GM23338 (cell line): ENCODE results near the gene TCP10L. TPM values are rescaled to one million over a fixed set of nuclear protein-coding genes. Genes with fewer than 3 reads are reported as not detected.

Experiments
- ATAC-seq: fragments of 200-7000 bp; cut with Tn5 transposase; 3 replicates; pipeline ENCODE4 v1.9.1; 2020
- DNase-seq: peaks from one replicate; pipeline ENCODE4 v3.0.0-alpha.2; 2015; ENCODE audit warnings: low spot score
- H2AFZ ChIP-seq: fragments of 200-600 bp; sonication (generic); 2 replicates; pipeline ENCODE4 v1.8.0; 2016; ENCODE audit warnings: antibody characterized with exemption, mild to moderate bottlenecking, moderate library complexity
- H3F3A ChIP-seq: fragments of 200-600 bp; sonication (generic); replicated peaks from 2 replicates; pipeline ENCODE4 v1.8.0; 2017; ENCODE audit warnings: antibody characterized with exemption, mixed run types, low read depth
- H3K27ac ChIP-seq: fragments of 200-600 bp; sonication (generic); 2 replicates; pipeline ENCODE4 v1.6.1; 2016; ENCODE audit warnings: low read depth
- H3K27me3 ChIP-seq: fragments of 200-600 bp; sonication (generic); 2 replicates; pipeline ENCODE4 v1.8.0; 2016; ENCODE audit warnings: mild to moderate bottlenecking, mixed run types, moderate library complexity; ENCODE audit not compliant: insufficient read depth
- H3K36me3 ChIP-seq: fragments of 200-600 bp; sonication (generic); 2 replicates; pipeline ENCODE4 v1.8.0; 2016; ENCODE audit warnings: mild to moderate bottlenecking; ENCODE audit not compliant: insufficient read depth
- H3K4me1 ChIP-seq: fragments of 200-600 bp; sonication (generic); 2 replicates; pipeline ENCODE4 v1.8.0; 2016; ENCODE audit warnings: mild to moderate bottlenecking, moderate library complexity; ENCODE audit not compliant: insufficient read depth
- H3K4me2 ChIP-seq: fragments of 200-600 bp; sonication (generic); 2 replicates; pipeline ENCODE4 v1.7.1; 2017; ENCODE audit warnings: mixed run types
- H3K4me3 ChIP-seq: fragments of 200-600 bp; sonication (generic); 2 replicates; pipeline ENCODE4 v1.6.1; 2016; ENCODE audit warnings: mixed run types
- H3K79me2 ChIP-seq: fragments of 200-600 bp; sonication (generic); replicated peaks from 2 replicates; pipeline ENCODE4 v1.8.0; 2017; ENCODE audit warnings: mild to moderate bottlenecking; ENCODE audit not compliant: insufficient read depth
- H3K9me2 ChIP-seq: fragments of 200-600 bp; sonication (generic); 2 replicates; pipeline ENCODE4 v1.8.0; 2017; ENCODE audit not compliant: insufficient read depth
- H4K20me1 ChIP-seq: fragments of 200-600 bp; sonication (generic); replicated peaks from 2 replicates; pipeline ENCODE4 v1.8.0; 2017; ENCODE audit warnings: mild to moderate bottlenecking; ENCODE audit not compliant: insufficient read depth
- H3K27ac Mint-ChIP-seq: 2 replicates; pipeline ENCODE4 v1.8.0; 2020; ENCODE audit warnings: inconsistent platforms, mild to moderate bottlenecking, moderate library complexity, mixed read lengths
- H3K27me3 Mint-ChIP-seq: 3 replicates; pipeline ENCODE4 v1.8.0; 2022; ENCODE audit warnings: low read depth, mild to moderate bottlenecking, moderate library complexity, mixed read lengths, inconsistent platforms; ENCODE audit not compliant: insufficient read depth, poor library complexity
- H3K36me3 Mint-ChIP-seq: 3 replicates; pipeline ENCODE4 v1.8.0; 2021; ENCODE audit warnings: low read depth, mild to moderate bottlenecking, inconsistent platforms, moderate library complexity, mixed read lengths
- H3K4me1 Mint-ChIP-seq: 3 replicates; pipeline ENCODE4 v1.8.0; 2020; ENCODE audit warnings: mild to moderate bottlenecking, inconsistent platforms, mixed read lengths
- H3K4me3 Mint-ChIP-seq: 3 replicates; pipeline ENCODE4 v1.8.0; 2021; ENCODE audit warnings: moderate library complexity, mild to moderate bottlenecking, inconsistent platforms, mixed read lengths
- H3K9me3 Mint-ChIP-seq: 3 replicates; pipeline ENCODE4 v1.8.0; 2020; ENCODE audit warnings: moderate library complexity, mild to moderate bottlenecking, inconsistent platforms, mixed read lengths
- EZH2 ChIP-seq: fragments of 200-600 bp; sonication (generic); IDR thresholded peaks from one replicate; pipeline ENCODE4 v1.8.0; 2017; ENCODE audit warnings: antibody characterized with exemption, mild to moderate bottlenecking, low read depth; ENCODE audit not compliant: unreplicated experiment
- NANOG ChIP-seq: IDR thresholded peaks from 2 replicates; pipeline ENCODE4 v1.6.1; 2016; ENCODE audit warnings: antibody characterized with exemption, borderline replicate concordance
- POLR2AphosphoS5 ChIP-seq: IDR thresholded peaks from 2 replicates; pipeline ENCODE4 v1.6.1; 2016; ENCODE audit warnings: antibody characterized with exemption, low read depth
- STAT1 ChIP-seq: IDR thresholded peaks from one replicate; pipeline ENCODE4 v1.6.1; 2016; ENCODE audit warnings: antibody characterized with exemption; ENCODE audit not compliant: unreplicated experiment
- ZNF114 ChIP-seq: fragments of 250-450 bp; sonication (Bioruptor Pico); IDR thresholded peaks from 2 replicates; pipeline ENCODE4 v1.5.0; 2020; ENCODE audit warnings: mild to moderate bottlenecking, moderate library complexity
- ZNF331 ChIP-seq: fragments of 250-450 bp; sonication (Bioruptor Pico); IDR thresholded peaks from 2 replicates; pipeline ENCODE4 v1.5.0; 2020; ENCODE audit warnings: low read depth, mild to moderate bottlenecking, moderate library complexity
- polyA plus RNA-seq: library from polyadenylated mRNA; unstranded; fragments of >200 nt; fragmentation: Nextera tagmentation; extraction: Ambion mirVana; gene quantifications from 2 replicates; pipeline ENCODE4 v1.2.1, GENCODE V29; 2016
- total RNA-seq: library from RNA; depleted of rRNA; stranded (reverse); fragments of >200 nt; shearing (Covaris generic); gene quantifications from 2 replicates; pipeline ENCODE4 v1.2.3, GENCODE V29; 2014
- TF ChIP-seq, protein P1 (sequence below): IDR thresholded peaks from one replicate; pipeline ENCODE4 v1.6.1; 2018; ENCODE audit warnings: antibody characterized with exemption; ENCODE audit not compliant: unreplicated experiment
- TF ChIP-seq, protein P2 (sequence below): fragments of 250-450 bp; sonication (Bioruptor Pico); IDR thresholded peaks from 2 replicates; pipeline ENCODE4 v1.5.0; 2020; ENCODE audit warnings: mild to moderate bottlenecking, moderate library complexity
- TF ChIP-seq, protein P3 (sequence below), 2 experiments: fragments of 200-600 bp in 1 of 2; sonication (generic) in 1 of 2; conservative IDR thresholded peaks; 2 replicates each; pipeline versions ENCODE4 v1.5.1 to v1.6.1; 2016 to 2017; ENCODE audit warnings: antibody characterized with exemption in 2 of 2, low read depth in 2 of 2, mild to moderate bottlenecking in 2 of 2, moderate library complexity in 1 of 2
- TF ChIP-seq, protein P4 (sequence below): IDR thresholded peaks from 2 replicates; pipeline ENCODE4 v1.6.1; 2016; ENCODE audit warnings: antibody characterized with exemption

The TCP10L gene
- total and polyA plus RNA-seq, 2 experiments from 2014 or later = 0.10 to 0.65 TPM

DNA sequence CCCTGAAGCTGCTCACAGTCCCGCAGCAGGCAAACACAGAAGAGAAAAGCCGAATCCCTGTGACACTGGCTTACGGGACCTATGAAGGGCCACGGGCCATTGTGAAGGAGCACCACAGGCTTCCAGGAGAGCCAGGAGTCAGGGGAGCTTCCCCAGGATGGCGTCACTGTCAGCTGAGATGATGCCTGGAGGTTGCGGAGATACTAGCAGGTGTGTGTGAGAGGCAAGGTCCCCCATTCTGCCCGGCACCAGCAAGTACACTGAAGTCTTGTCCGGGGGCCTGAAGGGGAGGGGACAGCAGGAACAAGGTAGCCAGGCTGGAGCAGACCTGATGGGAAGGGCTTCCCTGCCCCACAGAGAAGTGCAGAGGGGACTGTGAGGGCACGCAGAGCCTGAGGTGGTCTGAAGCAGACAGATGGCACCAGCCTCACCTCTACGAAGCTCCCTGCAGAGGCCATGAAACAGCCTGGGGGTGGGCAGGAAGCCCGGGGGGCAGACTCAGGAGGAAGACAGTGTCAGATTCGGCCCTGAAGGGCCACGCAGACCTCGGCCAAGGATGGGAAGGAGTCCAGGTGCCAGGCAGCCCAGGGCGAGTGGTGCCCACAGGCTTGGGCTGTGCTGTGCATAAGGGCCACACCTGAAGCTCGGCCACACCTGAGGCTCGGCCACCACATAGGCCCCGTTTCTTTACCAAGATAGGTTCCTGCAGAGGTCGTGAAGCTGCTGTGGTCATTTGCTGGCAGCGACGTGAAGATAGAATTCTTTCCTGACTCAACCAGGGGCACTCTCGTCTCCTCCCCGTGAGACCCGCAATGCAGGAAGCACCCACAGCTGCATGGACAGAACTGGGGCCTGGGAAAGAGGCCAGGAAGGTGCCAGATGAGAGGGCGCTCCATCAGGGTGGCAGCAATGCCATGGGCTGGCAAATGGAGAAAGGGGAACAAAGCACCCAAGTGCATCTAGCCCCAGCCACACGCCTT is 10.1 kb downstream of the TCP10L start:
- H3K27ac ChIP-seq = no peak overlapping the region
- peaks cover 4% of the 10 kb centered on the region; the same call in 2 of the 3 replicates for H3K9me3 Mint-ChIP-seq
- ATAC-seq = no peak
- H3K4me1 ChIP-seq = peaks cover 2% of the 10 kb centered on the region
- no peak overlapping the region for H3K27ac Mint-ChIP-seq
- no peak overlapping the region for H3K4me3 ChIP-seq
- peaks cover 3% of the 10 kb centered on the region; the same call in 1 of the 3 replicates for H3K36me3 Mint-ChIP-seq
- H3K4me1 Mint-ChIP-seq = peaks cover 11% of the 10 kb centered on the region
- no peak overlapping the region for H3K4me2 ChIP-seq
- H3K4me3 Mint-ChIP-seq = no peak overlapping the region; the same call in 2 of the 3 replicates
- peaks cover 9% of the 10 kb centered on the region for H3K27me3 Mint-ChIP-seq
- no peaks in the 10 kb centered on the region for H3K79me2 ChIP-seq
- no peak for DNase-seq
- no peaks in the 10 kb centered on the region for H3K9me2 ChIP-seq
- no peak overlapping the region for H2AFZ ChIP-seq
- H3K27me3 ChIP-seq = no peaks in the 10 kb centered on the region
- H3K36me3 ChIP-seq = no peaks in the 10 kb centered on the region
- no peaks in the 10 kb centered on the region for H3F3A ChIP-seq
- no peak for TF ChIP-seq ZNF114 (CRISPR knock-in tag)
- TF ChIP-seq, protein P1, sequence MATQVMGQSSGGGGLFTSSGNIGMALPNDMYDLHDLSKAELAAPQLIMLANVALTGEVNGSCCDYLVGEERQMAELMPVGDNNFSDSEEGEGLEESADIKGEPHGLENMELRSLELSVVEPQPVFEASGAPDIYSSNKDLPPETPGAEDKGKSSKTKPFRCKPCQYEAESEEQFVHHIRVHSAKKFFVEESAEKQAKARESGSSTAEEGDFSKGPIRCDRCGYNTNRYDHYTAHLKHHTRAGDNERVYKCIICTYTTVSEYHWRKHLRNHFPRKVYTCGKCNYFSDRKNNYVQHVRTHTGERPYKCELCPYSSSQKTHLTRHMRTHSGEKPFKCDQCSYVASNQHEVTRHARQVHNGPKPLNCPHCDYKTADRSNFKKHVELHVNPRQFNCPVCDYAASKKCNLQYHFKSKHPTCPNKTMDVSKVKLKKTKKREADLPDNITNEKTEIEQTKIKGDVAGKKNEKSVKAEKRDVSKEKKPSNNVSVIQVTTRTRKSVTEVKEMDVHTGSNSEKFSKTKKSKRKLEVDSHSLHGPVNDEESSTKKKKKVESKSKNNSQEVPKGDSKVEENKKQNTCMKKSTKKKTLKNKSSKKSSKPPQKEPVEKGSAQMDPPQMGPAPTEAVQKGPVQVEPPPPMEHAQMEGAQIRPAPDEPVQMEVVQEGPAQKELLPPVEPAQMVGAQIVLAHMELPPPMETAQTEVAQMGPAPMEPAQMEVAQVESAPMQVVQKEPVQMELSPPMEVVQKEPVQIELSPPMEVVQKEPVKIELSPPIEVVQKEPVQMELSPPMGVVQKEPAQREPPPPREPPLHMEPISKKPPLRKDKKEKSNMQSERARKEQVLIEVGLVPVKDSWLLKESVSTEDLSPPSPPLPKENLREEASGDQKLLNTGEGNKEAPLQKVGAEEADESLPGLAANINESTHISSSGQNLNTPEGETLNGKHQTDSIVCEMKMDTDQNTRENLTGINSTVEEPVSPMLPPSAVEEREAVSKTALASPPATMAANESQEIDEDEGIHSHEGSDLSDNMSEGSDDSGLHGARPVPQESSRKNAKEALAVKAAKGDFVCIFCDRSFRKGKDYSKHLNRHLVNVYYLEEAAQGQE = no peak
- TF ChIP-seq, protein P2, sequence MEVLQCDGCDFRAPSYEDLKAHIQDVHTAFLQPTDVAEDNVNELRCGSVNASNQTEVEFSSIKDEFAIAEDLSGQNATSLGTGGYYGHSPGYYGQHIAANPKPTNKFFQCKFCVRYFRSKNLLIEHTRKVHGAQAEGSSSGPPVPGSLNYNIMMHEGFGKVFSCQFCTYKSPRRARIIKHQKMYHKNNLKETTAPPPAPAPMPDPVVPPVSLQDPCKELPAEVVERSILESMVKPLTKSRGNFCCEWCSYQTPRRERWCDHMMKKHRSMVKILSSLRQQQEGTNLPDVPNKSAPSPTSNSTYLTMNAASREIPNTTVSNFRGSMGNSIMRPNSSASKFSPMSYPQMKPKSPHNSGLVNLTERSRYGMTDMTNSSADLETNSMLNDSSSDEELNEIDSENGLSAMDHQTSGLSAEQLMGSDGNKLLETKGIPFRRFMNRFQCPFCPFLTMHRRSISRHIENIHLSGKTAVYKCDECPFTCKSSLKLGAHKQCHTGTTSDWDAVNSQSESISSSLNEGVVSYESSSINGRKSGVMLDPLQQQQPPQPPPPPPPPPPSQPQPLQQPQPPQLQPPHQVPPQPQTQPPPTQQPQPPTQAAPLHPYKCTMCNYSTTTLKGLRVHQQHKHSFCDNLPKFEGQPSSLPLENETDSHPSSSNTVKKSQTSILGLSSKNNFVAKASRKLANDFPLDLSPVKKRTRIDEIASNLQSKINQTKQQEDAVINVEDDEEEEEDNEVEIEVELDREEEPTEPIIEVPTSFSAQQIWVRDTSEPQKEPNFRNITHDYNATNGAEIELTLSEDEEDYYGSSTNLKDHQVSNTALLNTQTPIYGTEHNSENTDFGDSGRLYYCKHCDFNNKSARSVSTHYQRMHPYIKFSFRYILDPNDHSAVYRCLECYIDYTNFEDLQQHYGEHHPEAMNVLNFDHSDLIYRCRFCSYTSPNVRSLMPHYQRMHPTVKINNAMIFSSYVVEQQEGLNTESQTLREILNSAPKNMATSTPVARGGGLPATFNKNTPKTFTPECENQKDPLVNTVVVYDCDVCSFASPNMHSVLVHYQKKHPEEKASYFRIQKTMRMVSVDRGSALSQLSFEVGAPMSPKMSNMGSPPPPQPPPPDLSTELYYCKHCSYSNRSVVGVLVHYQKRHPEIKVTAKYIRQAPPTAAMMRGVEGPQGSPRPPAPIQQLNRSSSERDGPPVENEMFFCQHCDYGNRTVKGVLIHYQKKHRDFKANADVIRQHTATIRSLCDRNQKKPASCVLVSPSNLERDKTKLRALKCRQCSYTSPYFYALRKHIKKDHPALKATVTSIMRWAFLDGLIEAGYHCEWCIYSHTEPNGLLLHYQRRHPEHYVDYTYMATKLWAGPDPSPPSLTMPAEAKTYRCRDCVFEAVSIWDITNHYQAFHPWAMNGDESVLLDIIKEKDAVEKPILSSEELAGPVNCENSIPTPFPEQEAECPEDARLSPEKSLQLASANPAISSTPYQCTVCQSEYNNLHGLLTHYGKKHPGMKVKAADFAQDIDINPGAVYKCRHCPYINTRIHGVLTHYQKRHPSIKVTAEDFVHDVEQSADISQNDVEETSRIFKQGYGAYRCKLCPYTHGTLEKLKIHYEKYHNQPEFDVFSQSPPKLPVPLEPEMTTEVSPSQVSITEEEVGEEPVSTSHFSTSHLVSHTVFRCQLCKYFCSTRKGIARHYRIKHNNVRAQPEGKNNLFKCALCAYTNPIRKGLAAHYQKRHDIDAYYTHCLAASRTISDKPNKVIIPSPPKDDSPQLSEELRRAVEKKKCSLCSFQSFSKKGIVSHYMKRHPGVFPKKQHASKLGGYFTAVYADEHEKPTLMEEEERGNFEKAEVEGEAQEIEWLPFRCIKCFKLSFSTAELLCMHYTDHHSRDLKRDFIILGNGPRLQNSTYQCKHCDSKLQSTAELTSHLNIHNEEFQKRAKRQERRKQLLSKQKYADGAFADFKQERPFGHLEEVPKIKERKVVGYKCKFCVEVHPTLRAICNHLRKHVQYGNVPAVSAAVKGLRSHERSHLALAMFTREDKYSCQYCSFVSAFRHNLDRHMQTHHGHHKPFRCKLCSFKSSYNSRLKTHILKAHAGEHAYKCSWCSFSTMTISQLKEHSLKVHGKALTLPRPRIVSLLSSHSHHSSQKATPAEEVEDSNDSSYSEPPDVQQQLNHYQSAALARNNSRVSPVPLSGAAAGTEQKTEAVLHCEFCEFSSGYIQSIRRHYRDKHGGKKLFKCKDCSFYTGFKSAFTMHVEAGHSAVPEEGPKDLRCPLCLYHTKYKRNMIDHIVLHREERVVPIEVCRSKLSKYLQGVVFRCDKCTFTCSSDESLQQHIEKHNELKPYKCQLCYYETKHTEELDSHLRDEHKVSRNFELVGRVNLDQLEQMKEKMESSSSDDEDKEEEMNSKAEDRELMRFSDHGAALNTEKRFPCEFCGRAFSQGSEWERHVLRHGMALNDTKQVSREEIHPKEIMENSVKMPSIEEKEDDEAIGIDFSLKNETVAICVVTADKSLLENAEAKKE (CRISPR knock-in tag) = no peak
- TF ChIP-seq POLR2AphosphoS5 = no peak
- TF ChIP-seq ZNF331 = no peak
- no peak for TF ChIP-seq NANOG
- no peak for TF ChIP-seq EZH2
- TF ChIP-seq, protein P3, sequence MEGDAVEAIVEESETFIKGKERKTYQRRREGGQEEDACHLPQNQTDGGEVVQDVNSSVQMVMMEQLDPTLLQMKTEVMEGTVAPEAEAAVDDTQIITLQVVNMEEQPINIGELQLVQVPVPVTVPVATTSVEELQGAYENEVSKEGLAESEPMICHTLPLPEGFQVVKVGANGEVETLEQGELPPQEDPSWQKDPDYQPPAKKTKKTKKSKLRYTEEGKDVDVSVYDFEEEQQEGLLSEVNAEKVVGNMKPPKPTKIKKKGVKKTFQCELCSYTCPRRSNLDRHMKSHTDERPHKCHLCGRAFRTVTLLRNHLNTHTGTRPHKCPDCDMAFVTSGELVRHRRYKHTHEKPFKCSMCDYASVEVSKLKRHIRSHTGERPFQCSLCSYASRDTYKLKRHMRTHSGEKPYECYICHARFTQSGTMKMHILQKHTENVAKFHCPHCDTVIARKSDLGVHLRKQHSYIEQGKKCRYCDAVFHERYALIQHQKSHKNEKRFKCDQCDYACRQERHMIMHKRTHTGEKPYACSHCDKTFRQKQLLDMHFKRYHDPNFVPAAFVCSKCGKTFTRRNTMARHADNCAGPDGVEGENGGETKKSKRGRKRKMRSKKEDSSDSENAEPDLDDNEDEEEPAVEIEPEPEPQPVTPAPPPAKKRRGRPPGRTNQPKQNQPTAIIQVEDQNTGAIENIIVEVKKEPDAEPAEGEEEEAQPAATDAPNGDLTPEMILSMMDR (conservative IDR thresholded peaks at IDR 0.05; ENCODE audit: low read depth in 2 of 2) = no peak
- TF ChIP-seq, protein P4, sequence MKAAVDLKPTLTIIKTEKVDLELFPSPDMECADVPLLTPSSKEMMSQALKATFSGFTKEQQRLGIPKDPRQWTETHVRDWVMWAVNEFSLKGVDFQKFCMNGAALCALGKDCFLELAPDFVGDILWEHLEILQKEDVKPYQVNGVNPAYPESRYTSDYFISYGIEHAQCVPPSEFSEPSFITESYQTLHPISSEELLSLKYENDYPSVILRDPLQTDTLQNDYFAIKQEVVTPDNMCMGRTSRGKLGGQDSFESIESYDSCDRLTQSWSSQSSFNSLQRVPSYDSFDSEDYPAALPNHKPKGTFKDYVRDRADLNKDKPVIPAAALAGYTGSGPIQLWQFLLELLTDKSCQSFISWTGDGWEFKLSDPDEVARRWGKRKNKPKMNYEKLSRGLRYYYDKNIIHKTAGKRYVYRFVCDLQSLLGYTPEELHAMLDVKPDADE = no peak
- no peak for TF ChIP-seq STAT1
- H4K20me1 ChIP-seq = no peaks in the 10 kb centered on the region
